Fibroblast of skin of left biceps (primary cell): ENCODE measurements around the gene DEF6.

Experiments
- DNase-seq, 2 experiments: peaks; one replicate each; pipeline ENCODE4 v3.0.0-alpha.2; 2013; ENCODE audit warnings: low read depth in 2 of 2

The DEF6 gene

GRCh38 chr6:35297601-35298481, at the start of gene DEF6:
Gene DEF6 (plus strand): TSS chr6:35297818. CDS start chr6:35297857, 39 bp downstream.
- peak; percentile 44 to 50 for DNase-seq

DNA sequence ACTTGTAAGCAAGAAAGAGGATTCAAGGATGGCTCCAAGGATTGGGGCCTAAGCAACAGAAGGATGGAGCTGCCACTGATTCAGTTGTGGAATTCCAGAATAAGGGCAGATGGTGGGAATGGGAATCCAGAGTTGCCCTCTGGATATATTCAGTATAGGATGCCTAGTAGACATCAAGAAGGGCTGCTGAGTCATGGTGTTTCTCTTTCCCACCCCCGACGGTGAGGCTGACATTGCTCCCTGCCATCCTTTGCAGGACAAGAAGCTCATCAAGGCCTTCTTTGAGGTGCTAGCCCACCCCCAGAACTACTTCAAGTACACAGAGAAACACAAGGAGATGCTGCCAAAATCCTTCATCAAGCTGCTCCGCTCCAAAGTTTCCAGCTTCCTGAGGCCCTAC, 49.3 kb upstream of the DEF6 start:
- DNase-seq: no peak

DNA sequence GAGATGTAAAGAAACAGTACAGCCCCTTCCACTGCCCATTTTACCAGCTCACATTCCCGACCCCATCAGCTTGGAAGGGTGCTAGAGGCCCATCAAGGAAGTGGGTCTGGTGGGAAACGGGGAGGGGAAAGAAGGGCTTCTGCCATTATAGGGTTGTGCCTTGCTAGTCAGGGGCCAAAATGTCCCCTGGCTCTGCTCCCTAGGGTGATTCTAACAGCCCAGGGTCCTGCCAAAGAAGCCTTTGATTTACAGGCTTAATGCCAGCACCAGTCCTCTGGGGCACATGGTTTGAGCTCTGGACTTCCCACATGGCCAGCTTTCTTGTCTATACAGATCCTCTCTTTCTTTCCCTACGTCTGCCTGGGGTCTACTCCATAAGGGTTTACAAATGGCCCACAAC, 48.7 kb upstream of the DEF6 start:
- DNase-seq: no peak

GRCh38 chr6:35251949-35252348, 45.7 kb upstream of the DEF6 start:
- DNase-seq: no peak

DNA sequence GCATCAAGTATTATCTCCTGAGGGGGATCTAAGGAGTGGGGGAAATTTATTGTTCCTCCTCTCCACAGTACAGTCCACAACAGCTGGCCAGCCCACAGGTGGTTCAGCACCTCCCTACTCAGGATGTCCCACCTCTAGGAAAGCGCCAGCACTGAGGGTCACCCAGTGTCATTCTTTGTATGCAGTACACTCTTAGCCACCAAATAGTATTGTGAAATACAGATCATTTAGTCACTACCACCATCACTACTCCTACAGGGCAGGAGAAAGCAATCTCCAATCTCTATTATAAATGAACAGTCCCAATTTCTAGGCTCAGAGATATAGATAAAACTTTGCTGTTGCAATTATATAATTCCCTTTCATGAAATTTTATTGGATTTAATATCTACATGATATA, 44.4 kb upstream of the DEF6 start:
- no peak for DNase-seq

- DNase-seq: no peak
These were observed 39.3 kb upstream of the DEF6 start for GRCh38 chr6:35258336-35258735.

- no peak for DNase-seq
These were observed 38.8 kb upstream of the DEF6 start for GRCh38 chr6:35258858-35259193.

GRCh38 chr6:35259194-35259947, 38.2 kb upstream of the DEF6 start, which contains the start of gene ZNF76:
Gene ZNF76 (plus strand): TSS chr6:35259735. CDS start chr6:35281152, 21,417 bp downstream.
- peak; percentile 92 to 94 for DNase-seq

DNA sequence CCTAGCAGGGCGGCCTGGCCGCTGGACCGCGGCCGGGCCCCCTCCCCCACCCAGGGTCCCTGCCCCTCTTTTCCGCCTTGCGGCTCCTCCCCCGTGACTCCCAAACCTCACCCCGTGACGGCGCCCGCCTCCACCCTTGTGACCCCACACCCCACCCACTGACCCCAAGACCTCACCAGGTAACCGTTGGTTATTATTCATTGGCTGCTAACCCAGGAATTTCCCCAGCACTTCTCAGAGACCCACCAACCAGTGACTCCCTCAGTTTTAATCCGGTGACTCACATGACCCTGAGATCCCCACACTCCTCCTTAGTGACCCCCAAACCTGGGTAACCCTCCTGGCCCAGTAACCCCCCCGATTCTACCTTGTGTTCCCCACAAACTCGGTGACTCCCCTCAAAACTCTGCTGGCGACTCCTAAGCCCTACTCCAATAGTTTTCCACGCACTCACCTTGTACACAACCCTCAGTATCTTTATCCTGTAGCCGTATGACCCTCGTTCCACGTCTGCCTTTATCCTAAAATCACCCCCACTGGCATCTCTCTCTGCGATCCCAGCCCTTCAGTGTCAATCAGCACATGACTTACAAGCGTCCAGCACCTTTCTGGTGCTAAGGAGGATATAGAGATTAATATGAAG, 37.5 kb upstream of the DEF6 start:
- DNase-seq: no peak

DNA sequence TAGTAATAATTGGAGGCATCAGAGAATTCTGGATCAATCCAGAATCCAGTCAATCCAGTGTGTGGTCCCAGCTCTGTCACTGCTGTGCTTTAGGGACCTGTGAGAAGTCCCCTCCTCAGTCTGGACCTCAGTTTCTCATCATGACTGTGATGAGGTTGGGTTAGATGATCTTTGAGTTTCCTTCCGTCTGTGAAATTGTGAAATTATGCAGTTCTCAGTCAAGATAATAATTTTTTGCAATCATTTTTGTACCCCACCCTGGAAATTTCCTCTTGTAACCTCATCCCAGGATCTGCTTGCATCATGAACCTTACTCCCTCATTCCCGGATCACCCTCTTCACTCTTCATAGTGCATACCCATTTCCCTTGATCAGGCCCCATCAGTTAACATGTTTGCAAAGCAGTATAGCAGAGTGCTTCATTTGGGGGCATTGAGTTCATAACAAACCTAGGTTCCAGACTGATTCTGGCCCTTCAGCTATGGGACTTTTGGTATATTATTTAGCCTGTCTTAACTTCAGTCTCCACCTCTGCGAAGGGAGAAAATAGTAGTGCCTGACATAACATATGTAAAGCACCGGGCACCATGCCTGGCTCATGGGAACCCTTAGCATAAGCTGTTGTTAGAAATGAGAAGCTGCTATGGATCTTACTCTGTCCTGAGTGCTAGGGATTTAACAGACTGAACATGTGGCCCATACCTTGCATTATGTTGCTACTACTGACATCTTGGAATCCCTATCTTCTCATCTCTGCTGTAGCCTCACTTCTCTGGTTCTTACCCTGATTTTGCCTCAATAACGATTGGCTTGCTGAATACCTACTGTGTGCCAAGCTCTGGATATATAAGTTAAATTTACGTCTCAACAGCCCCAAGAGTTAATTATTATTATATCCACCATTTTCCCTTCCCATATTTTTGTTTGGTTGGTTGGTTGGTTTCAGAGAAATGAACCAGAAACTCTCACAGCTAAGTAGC, 36.7 kb upstream of the DEF6 start:
- DNase-seq: no peak

- DNase-seq: no peak
These were observed 35.0 kb upstream of the DEF6 start for GRCh38 chr6:35262596-35262995.

GRCh38 chr6:35264550-35265274, 32.9 kb upstream of the DEF6 start:
- no peak for DNase-seq

- no peak for DNase-seq
These were observed 32.1 kb upstream of the DEF6 start for GRCh38 chr6:35265523-35265922.

DNA sequence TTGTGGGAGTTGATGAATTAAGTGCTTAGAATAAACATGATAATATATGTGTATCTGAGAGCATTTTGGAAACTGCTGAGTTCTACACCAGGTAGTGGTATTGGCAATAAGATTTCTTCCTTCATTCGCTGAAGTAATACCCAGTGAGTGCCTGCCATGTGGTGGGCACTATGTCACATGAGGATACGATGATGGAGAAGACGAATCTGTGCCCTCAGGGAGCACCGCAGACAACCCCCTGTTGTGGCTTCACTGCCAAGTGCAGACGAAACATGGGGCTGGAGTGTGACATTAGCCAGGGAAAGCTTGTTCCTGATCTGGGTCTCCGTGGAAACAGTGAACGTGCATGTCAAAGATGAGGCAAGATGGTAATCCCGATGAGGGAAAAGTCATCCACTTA, 30.2 kb upstream of the DEF6 start:
- DNase-seq: no peak

DNA sequence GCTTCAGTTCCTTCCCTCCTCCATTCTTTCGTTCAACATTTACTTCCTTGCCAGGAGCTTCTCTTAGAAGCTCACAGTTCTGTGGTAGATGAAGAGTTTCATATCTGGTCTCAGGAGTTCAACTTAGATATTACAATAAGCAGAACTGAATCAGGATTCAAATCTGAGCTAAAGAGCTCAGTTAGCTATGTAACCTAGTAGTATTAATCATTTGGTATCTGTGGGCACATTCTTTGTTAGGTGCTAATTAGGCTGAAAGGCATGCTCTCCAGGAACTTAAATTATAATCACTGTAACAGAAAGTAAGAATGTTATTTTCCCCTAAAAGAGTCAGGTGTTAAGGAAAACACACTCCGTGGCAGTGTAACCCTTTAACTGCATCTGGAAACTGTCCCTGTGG, 29.7 kb upstream of the DEF6 start:
- no peak for DNase-seq

GRCh38 chr6:35272005-35272404, 25.6 kb upstream of the DEF6 start:
- no peak for DNase-seq

GRCh38 chr6:35273822-35274559, 23.6 kb upstream of the DEF6 start:
- DNase-seq: no peak

DNA sequence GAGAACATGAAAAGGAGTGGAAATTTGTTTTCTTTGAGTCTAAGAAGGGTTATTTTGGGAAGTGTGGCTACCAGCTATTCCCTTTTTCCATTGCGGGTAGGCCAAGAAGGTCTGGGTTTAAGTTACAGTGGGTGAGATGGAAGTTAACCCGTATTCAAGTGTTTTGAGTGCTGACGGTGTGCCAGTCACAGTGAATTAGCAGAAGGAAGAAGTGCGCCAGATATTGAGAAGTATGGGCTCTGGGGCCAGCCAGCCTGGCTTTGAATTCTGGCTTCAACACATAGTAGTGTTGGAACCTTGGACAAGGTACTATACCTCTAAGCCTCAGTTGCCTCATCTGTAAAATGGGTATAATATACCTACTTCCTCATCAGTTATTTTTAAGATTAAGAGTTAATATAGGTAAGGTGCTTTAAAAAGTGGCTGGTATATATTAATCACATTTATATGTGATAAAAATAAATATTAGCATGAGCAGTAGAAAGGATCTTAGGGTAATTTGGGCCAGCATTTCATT, 21.8 kb upstream of the DEF6 start:
- DNase-seq: no peak

DNA sequence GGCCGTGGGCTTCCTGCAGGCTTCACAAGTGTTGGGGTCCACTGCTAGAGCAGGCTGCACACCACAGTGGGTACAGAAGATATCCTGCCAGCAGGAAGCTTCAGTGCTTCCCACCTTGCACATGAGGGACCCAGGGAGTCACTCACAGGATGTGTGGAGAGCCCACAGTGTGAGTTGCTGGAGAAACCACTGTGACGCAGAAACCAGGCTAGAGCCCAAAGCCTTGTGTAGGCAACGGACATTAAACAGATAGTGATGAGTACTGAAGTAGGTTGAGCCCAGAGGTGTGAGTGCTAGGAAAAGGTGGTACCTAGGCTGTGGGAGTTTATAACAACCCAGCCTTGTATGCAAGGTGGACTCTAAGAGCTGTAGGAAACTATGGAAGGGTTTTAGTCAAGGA, 18.9 kb upstream of the DEF6 start:
- no peak for DNase-seq

DNA sequence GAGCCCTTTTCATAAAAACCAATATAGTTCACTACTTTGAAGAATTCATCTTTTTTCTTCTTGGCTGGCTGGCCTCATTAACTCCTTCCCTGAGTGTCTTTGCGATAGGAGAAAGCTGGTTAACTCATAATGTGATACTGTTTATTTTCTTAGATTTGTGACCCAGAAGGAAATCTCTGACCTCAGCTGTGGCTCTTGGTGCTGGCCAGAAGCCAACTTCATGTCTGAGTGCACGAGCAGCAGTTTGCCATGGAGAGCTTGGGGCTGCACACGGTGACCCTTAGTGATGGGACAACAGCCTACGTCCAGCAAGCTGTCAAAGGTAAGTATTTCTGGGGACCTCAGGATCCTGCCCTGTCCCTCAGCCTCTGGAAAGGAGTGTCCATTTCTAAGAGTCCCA, 16.7 kb upstream of the DEF6 start:
- DNase-seq: no peak
